IPS-18a (cell line): ENCODE data around the gene MRPL58.
"Not testable (repeated sequence)": the region's sequence is repeated elsewhere in the genome, so short reads cannot be mapped to it uniquely, and the experiment has no call there.

Experiments used
- H3K27ac ChIP-seq: one replicate; pipeline ENCODE4 v1.5.1; 2013; ENCODE audit warnings: low read length
- H3K27me3 ChIP-seq: one replicate; pipeline ENCODE4 v1.6.1; 2013; ENCODE audit warnings: mild to moderate bottlenecking, low read length; ENCODE audit not compliant: control insufficient read depth, insufficient read depth
- H3K36me3 ChIP-seq: one replicate; pipeline ENCODE4 v1.6.1; 2013; ENCODE audit warnings: low read depth, low read length; ENCODE audit not compliant: control insufficient read depth
- H3K4me1 ChIP-seq: one replicate; pipeline ENCODE4 v1.6.1; 2013; ENCODE audit warnings: low read depth, low read length; ENCODE audit not compliant: control insufficient read depth
- H3K4me3 ChIP-seq: one replicate; pipeline ENCODE4 v1.5.1; 2013; ENCODE audit warnings: low read length
- H3K9ac ChIP-seq: one replicate; pipeline ENCODE4 v1.6.1; 2013; ENCODE audit warnings: mild to moderate bottlenecking, low read length, moderate library complexity
- H3K9me3 ChIP-seq: one replicate; pipeline ENCODE4 v1.6.1; 2013; ENCODE audit warnings: low read depth, low read length; ENCODE audit not compliant: control insufficient read depth

The MRPL58 gene

GRCh38 chr17:75041656-75042280, 29.3 kb downstream of the MRPL58 start:
- H3K27me3 ChIP-seq = no peaks in the 10 kb centered on the region
- H3K4me1 ChIP-seq = peaks cover 12% of the 10 kb centered on the region
- no peak overlapping the region for H3K9ac ChIP-seq
- H3K27ac ChIP-seq = no peak overlapping the region
- H3K36me3 ChIP-seq = peaks cover 45% of the 10 kb centered on the region
- H3K4me3 ChIP-seq = no peak overlapping the region
- no peaks in the 10 kb centered on the region for H3K9me3 ChIP-seq

GRCh38 chr17:75043789-75044188, 31.3 kb downstream of the MRPL58 start:
- H3K27ac ChIP-seq, H3K27me3 ChIP-seq: not testable (repeated sequence)
- H3K36me3 ChIP-seq = peaks cover 35% of the 10 kb centered on the region

GRCh38 chr17:75044716-75045115, 32.2 kb downstream of the MRPL58 start:
- Histone ChIP-seq H3K27ac (peak overlapping the region; percentile 11), H3K9ac (peak overlapping the region; percentile 8), H3K36me3 (peaks cover 36% of the 10 kb centered on the region), H3K4me1 (peaks cover 22% of the 10 kb centered on the region), H3K27me3 (no peaks in the 10 kb centered on the region), H3K9me3 (no peaks in the 10 kb centered on the region), H3K4me3 (peak overlapping the region; percentile 39)

More at GRCh38 chr17:75043789-75044188, 31.3 kb downstream of the MRPL58 start:
- not testable (repeated sequence) for H3K4me3 ChIP-seq, H3K9me3 ChIP-seq, H3K9ac ChIP-seq
- H3K4me1 ChIP-seq = peaks cover 21% of the 10 kb centered on the region

- H3K9ac ChIP-seq = peak overlapping the region; percentile 80
- peaks cover 22% of the 10 kb centered on the region for H3K4me1 ChIP-seq
- H3K27ac ChIP-seq, H3K27me3 ChIP-seq, H3K9me3 ChIP-seq: not testable (repeated sequence)
- H3K4me3 ChIP-seq = peak overlapping the region; percentile 98
- H3K36me3 ChIP-seq = peaks cover 33% of the 10 kb centered on the region
Measured at GRCh38 chr17:75045946-75046406, 33.5 kb downstream of the MRPL58 start.

GRCh38 chr17:75046407-75047289, 34.2 kb downstream of the MRPL58 start, which contains the start of the genes ATP5PD and KCTD2:
TSS of gene ATP5PD (minus strand) at chr17:75046969. CDS start at chr17:75042650, 4,319 bp downstream.
TSS of gene KCTD2 (plus strand) at chr17:75047225. CDS start at chr17:75047251, 26 bp downstream.
- Histone ChIP-seq H3K27me3 (no peaks in the 10 kb centered on the region), H3K9me3 (no peaks in the 10 kb centered on the region), H3K4me1 (peaks cover 22% of the 10 kb centered on the region), H3K9ac (peak within 1 kb of the TSS; percentile 80), H3K4me3 (peak within 1 kb of the TSS; percentile 98), H3K36me3 (peaks cover 32% of the 10 kb centered on the region), H3K27ac (peak within 1 kb of the TSS; percentile 41)

- Histone ChIP-seq H3K9ac (peak overlapping the region; percentile 68), H3K36me3 (peaks cover 30% of the 10 kb centered on the region), H3K4me3 (peak overlapping the region; percentile 97), H3K27ac (no peak overlapping the region), H3K4me1 (peaks cover 22% of the 10 kb centered on the region), H3K9me3 (no peaks in the 10 kb centered on the region), H3K27me3 (no peaks in the 10 kb centered on the region)
Measured at GRCh38 chr17:75047398-75048098, 35.1 kb downstream of the MRPL58 start.

- Histone ChIP-seq H3K9ac (peak overlapping the region; percentile 68), H3K4me1 (peaks cover 21% of the 10 kb centered on the region), H3K36me3 (peaks cover 38% of the 10 kb centered on the region), H3K4me3 (peak overlapping the region; percentile 97), H3K27me3 (no peaks in the 10 kb centered on the region), H3K9me3 (no peaks in the 10 kb centered on the region), H3K27ac (no peak overlapping the region)
Measured at GRCh38 chr17:75048249-75048878, 35.9 kb downstream of the MRPL58 start.

- Histone ChIP-seq H3K27ac (no peak overlapping the region), H3K4me1 (peaks cover 17% of the 10 kb centered on the region), H3K4me3 (peak overlapping the region; percentile 97), H3K9me3 (no peaks in the 10 kb centered on the region), H3K27me3 (no peaks in the 10 kb centered on the region), H3K9ac (no peak overlapping the region), H3K36me3 (peaks cover 45% of the 10 kb centered on the region)
Measured at GRCh38 chr17:75049057-75049456, 36.6 kb downstream of the MRPL58 start.

GRCh38 chr17:75049706-75050105, 37.2 kb downstream of the MRPL58 start:
- no peaks in the 10 kb centered on the region for H3K9me3 ChIP-seq
- H3K36me3 ChIP-seq = peaks cover 48% of the 10 kb centered on the region
- H3K4me1 ChIP-seq = peaks cover 13% of the 10 kb centered on the region
- no peak overlapping the region for H3K9ac ChIP-seq
- H3K27ac ChIP-seq = no peak overlapping the region
- H3K4me3 ChIP-seq = no peak overlapping the region
- no peaks in the 10 kb centered on the region for H3K27me3 ChIP-seq

GRCh38 chr17:75051941-75052340, 39.5 kb downstream of the MRPL58 start:
- Histone ChIP-seq H3K4me1 (peaks cover 11% of the 10 kb centered on the region), H3K9me3 (no peaks in the 10 kb centered on the region), H3K9ac (no peak overlapping the region), H3K27ac (no peak overlapping the region), H3K4me3 (no peak overlapping the region), H3K27me3 (no peaks in the 10 kb centered on the region), H3K36me3 (peaks cover 55% of the 10 kb centered on the region)
